GM12873 (cell line): ENCODE measurements around the gene WASL.

Source experiments
- TF ChIP-seq, protein P1 (sequence below): IDR thresholded peaks from 2 replicates; pipeline ENCODE4 v1.5.1; 2012; ENCODE audit warnings: low read depth, mild to moderate bottlenecking, moderate library complexity, low read length, control low read depth; ENCODE audit not compliant: insufficient read depth; ENCODE audit errors: missing control alignments

WASL gene

DNA sequence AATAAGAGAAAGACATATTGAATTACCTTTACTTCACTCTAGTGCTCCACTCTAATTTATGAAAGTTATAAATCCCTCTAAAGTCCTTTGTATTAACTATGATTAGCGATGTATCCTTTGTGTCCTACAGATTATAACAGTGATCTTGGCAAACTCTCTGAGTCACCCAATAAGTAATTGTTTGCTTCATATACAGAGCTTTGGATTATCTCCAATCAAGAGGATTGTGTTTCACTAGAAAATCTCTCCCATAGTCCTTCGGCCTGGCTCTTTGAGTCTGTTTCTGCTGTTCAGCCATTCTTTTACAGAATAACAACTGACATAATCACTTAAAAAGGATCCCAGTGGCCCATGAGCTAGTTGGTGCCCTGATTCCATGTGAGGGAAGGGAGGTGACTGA lies 83.6 kb downstream of the WASL start:
- TF ChIP-seq, protein P1, sequence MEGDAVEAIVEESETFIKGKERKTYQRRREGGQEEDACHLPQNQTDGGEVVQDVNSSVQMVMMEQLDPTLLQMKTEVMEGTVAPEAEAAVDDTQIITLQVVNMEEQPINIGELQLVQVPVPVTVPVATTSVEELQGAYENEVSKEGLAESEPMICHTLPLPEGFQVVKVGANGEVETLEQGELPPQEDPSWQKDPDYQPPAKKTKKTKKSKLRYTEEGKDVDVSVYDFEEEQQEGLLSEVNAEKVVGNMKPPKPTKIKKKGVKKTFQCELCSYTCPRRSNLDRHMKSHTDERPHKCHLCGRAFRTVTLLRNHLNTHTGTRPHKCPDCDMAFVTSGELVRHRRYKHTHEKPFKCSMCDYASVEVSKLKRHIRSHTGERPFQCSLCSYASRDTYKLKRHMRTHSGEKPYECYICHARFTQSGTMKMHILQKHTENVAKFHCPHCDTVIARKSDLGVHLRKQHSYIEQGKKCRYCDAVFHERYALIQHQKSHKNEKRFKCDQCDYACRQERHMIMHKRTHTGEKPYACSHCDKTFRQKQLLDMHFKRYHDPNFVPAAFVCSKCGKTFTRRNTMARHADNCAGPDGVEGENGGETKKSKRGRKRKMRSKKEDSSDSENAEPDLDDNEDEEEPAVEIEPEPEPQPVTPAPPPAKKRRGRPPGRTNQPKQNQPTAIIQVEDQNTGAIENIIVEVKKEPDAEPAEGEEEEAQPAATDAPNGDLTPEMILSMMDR, result no peak

DNA sequence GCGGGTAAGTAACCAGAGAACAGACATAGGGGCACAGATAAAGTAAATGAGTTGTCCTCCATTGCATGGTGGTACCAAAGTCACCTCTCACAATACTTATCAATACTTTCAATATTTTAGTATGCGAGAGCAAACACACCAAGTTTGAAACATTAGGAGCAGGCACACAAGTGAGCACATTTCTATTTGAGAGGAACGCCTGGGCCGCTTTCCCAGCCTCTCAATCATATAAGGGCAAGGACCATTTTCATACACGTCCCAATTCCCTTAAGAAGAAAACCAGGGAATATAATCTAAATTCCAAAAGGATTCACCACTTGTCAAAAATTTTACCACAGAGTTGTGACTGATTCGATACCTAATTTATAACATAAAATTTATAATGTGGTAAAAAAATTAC lies 85.6 kb downstream of the WASL start:
- TF ChIP-seq, protein P1, result no peak

DNA sequence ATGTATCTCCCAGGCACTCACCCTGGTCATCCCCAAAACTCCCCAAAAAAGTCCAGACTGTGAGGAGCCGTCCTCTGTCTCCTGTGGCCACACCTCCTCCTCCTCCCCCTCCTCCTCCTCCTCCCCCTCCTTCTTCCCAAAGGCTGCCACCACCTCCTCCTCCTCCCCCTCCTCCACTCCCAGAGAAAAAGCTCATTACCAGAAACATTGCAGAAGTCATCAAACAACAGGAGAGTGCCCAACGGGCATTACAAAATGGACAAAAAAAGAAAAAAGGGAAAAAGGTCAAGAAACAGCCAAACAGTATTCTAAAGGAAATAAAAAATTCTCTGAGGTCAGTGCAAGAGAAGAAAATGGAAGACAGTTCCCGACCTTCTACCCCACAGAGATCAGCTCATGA lies 86.0 kb downstream of the WASL start:
- TF ChIP-seq, protein P1, result no peak

DNA sequence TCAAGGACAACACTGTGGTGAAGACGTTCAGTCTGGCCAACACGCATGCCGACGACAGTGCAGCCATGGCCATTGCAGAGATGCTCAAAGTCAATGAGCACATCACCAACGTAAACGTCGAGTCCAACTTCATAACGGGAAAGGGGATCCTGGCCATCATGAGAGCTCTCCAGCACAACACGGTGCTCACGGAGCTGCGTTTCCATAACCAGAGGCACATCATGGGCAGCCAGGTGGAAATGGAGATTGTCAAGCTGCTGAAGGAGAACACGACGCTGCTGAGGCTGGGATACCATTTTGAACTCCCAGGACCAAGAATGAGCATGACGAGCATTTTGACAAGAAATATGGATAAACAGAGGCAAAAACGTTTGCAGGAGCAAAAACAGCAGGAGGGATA lies 86.5 kb downstream of the WASL start:
- TF ChIP-seq, protein P1, result no peak

DNA sequence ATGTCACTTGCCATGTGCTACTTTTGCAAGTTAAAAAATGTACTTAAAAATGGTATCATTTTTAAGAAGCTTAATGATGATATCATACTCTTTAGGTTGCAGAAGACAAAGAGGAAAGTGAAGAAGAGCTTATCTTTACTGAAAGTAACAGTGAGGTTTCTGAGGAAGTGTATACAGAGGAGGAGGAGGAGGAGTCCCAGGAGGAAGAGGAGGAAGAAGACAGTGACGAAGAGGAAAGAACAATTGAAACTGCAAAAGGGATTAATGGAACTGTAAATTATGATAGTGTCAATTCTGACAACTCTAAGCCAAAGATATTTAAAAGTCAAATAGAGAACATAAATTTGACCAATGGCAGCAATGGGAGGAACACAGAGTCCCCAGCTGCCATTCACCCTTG lies 87.0 kb downstream of the WASL start:
- TF ChIP-seq, protein P1, result no peak

DNA sequence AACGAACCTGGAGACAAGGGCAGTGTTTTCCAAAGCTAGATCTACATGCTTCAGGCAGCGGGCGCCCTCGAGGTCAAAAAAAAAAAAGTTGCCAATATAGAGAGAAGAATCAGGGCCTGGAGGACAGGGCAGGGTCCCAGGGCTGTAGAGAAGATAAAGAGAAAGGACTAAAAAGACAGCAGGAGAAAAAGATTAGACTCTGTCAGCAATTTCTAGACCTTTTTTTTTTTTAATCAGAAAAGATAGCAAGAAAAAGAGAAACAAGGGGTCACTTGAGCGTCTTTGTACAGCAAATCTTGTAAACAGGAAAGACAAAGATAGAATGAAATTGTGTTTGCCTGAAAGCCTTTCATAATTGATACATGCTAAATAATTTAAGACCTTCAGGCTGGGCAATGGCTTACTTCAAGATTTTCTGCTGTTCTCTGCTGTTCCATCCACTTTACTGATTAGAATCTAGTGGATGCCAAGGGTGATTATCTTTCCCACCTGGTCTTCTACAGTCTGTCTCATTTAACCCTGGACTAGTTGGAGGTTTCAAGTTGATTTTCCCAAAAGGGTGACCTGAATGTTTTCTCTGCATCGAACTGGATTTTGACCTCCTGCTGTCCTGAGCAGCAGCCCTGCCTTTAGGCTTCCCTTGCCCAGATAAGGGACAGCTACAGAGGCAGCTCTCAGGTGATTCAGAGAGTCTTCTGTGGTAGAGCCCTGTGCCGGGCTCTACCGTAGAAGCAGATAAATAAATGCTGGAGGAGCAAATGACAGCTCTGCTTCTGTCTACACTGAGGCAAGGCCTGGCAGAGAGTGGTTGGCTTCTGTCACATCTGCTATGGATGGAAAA lies 88.1 kb downstream of the WASL start:
- TF ChIP-seq, protein P1, result no peak

DNA sequence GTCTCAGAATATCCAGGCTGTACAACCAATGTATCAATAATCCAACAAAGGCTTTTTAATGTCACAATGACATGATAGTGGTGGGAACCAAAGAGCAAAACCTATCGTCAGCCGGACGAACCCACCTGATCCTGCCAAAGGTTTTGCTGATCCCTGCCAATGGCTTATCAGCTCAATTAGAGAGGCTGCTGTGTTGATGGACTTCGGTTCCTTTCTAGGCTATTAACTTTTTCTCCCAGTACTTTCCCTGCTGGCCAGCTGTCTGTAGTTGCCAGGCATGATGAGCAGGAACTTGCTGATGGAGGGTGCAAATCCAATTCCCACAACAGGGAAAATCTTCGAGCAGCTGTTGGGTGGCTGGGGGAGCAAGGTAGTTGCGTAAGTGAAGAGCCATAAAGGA lies 90.8 kb downstream of the WASL start:
- TF ChIP-seq, protein P1, result no peak
